Hematopoietic multipotent progenitor cell treated with erythropoietin and hydrocortisone succinate and interleukin-3 and kit ligand, for 8 days (in vitro differentiated cells): ENCODE measurements around the gene DHRS4.
"Not testable (repeated sequence)": the region's sequence is repeated elsewhere in the genome, so short reads cannot be mapped to it uniquely, and the experiment has no call there.

Experiments used
- DNase-seq: peaks from one replicate; pipeline ENCODE4 v3.0.0-alpha.2; 2015

Gene DHRS4

DNA sequence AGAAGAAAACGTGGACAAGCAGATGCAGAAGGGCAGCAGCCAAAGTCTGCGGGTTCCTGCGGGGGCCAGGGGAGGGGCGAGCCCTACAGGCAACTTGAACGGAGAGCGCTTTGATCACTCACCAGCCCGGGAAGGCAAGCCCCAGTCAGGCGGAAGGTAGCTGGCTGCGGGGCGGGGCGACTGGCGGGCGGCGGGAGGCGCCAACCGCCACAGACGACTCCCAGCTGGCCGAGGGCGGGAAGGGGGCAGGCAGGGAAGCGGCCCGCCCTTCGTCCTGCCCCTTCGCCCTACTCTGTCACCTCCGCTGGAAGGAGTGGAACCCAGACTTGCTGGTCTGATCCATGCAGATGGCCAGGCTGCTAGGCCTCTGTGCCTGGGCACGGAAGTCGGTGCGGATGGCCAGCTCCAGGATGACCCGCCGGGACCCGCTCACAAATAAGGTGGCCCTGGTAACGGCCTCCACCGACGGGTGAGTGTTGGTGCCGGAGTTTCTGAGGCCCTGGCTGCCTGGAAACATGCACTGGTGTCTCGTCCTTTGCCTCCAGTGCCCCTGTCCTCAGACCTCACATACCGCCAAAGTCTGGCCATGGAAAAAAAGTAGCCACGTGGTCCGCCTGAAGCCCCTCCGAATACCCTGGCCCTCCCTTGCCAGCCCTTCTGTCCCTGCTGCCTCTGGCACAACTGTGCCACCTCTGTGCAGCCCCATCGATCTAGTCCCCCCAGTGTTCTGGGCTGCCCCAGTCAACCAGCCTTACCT is 35.2 kb downstream of the DHRS4 start, which contains the start of gene DHRS4L2:
Gene DHRS4L2, plus strand, starts transcription at position 323 of the 757 bp plus-strand sequence. Its CDS starts 19 bp downstream, at position 342.
- peak; percentile 84 for DNase-seq

- DNase-seq = not testable (repeated sequence)
Observed at GRCh38 chr14:23989734-23990445, 36.3 kb downstream of the DHRS4 start.

DNA sequence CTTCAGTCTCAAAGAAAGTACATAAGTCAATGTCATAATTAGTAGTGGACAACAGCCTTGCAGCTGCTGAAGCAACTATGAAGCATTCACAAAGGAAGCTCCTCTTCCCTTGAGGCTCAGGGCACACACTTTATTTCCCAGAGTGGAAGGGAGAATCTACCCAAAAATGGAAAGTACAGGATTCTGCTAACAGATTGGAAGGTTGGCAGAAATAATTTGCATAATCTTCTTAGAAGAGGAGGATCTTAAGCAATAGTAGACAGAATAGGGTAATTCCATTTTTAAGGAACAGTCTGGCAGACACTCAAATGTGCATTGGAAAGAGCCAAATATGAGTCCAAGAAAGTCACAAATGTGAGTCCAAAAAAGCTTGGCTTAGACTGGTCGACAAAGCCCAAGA is 37.4 kb downstream of the DHRS4 start:
- not testable (repeated sequence) for DNase-seq

GRCh38 chr14:23993042-23993441 is 39.5 kb downstream of the DHRS4 start:
- DNase-seq = not testable (repeated sequence)

DNA sequence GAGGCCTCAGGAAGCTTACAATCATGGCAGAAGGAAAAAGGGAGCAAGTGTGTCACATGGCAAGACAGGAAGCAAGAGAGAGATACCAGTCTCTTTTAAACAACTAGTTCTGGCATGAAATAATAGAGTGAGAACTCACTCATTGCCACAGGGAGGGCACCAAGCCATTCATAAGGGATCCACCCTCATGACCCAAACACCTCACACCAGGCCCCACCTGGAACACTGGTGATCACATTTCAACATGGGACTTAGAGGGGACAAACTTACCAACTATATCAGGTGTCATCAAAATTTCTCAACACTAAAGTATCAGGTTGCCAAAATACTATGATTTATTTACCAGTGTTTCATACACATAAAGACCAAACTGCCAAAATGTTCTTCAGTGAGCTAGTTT is 42.4 kb downstream of the DHRS4 start:
- DNase-seq = not testable (repeated sequence)

GRCh38 chr14:23996825-23997224 is 43.3 kb downstream of the DHRS4 start:
- not testable (repeated sequence) for DNase-seq

- not testable (repeated sequence) for DNase-seq
Observed at GRCh38 chr14:23999640-24000039, 46.1 kb downstream of the DHRS4 start.

- not testable (repeated sequence) for DNase-seq
Observed at GRCh38 chr14:24001078-24001477, 47.5 kb downstream of the DHRS4 start.

- not testable (repeated sequence) for DNase-seq
Observed at GRCh38 chr14:24001679-24002078, 48.1 kb downstream of the DHRS4 start.

DNA sequence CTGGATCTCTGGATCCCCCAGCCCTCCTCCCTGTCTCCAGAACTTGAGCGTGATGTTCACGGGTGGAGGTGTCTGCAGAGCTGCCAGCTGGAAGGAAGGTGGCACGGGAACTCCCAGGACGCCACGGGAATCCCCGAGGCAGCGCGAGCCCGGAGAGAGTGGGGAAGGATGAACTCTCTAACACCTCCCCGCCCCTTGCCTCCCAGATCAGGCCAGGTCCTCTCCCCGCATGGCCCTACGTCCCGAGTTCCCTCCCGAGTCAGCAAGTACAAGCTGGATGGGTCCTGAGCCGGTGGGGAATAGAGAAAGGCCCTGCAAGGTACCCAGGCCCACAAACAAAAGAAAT is 52.9 kb downstream of the DHRS4 start:
- not testable (repeated sequence) for DNase-seq

- DNase-seq = peak; percentile 46
Observed at GRCh38 chr14:24006817-24007652, 53.5 kb downstream of the DHRS4 start.

DNA sequence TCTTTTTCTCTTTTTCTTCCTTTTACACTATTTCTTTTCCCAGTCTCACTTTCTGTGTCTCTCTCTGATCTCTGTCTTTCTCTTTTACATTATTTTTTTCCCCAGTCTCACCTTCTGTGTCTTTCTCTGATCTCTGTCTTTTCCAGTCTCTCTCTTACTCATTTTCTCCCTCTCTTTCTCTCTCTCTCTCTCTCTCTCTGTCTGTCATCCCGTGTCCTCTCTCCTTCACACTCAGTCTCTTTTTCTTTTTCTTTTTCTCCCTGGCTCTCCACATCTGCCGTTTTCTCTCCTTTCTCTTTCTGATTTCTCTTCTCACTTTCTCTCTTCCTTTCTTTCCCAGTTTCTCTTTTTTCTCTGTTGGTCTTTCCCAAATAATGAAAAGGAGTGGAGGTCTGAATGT is 57.5 kb downstream of the DHRS4 start:
- DNase-seq = no peak

DNA sequence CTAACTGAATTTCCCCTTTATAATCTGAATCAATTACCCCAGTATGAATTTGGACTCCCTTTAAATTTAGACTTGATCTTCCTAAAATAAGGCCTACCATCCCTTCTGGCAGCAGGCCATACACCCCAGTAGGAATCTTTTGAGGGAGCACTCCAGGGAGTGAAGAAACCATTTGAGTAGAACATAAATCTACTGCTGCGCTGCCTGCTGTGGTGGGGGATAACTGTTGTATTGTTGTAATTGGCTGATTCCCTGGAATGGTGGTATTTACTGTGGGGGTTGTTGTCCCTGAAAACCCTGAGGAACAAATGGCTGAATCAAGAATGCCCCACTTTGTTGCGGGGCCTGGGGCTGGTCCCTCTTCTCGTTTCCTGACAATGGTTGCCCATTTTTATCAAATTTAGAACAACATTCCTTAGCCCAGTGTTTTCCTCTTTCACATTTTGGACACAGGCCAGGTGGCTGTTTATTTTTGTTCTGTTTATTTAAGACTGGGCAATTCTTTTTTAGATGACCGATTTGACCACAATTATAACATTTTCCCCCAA is 59.2 kb downstream of the DHRS4 start:
- not testable (repeated sequence) for DNase-seq

GRCh38 chr14:24013654-24014514 is 60.3 kb downstream of the DHRS4 start:
- peak; percentile 87 for DNase-seq

- not testable (repeated sequence) for DNase-seq
Observed at GRCh38 chr14:24015745-24016144, 62.2 kb downstream of the DHRS4 start.
